HepG2 (cell line): ENCODE results near the gene ZNF138. TPM values are rescaled to one million over a fixed set of nuclear protein-coding genes. Genes with fewer than 3 reads are reported as not detected.
A peak's percentile ranks its signal among the peaks of the same experiment; 100 is the strongest.
"Not testable (repeated sequence)": the region's sequence is repeated elsewhere in the genome, so short reads cannot be mapped to it uniquely, and the experiment has no call there.

Experiments used
- ATAC-seq: fragments of 200-7000 bp; cut with Tn5 transposase; 3 replicates; pipeline ENCODE4 v1.9.1; 2020; ENCODE audit warnings: mild to moderate bottlenecking, moderate library complexity
- BruUV-seq: library from RNA; stranded (reverse); fragments of 400-500 nt; replicated peaks from 2 replicates; lab custom pipeline; 2021; lab: Mats Ljungman, UMichigan
- CTCF ChIA-PET: fragments of 300-600 bp; formaldehyde crosslinking; extraction: SDS; loops from one replicate; lab custom pipeline; 2021; ENCODE audit warnings: low total read pairs, inconsistent platforms, low intra/inter-chr PET ratio; lab: Yijun Ruan, JAX
- POLR2A ChIA-PET: fragments of 350-600 bp; sonication (Branson Sonifier 250); formaldehyde crosslinking; loops from one replicate; lab custom pipeline; 2020; ENCODE audit warnings: antibody characterized with exemption, inconsistent platforms; lab: Yijun Ruan, JAX
- DNase-seq: peaks from one replicate; pipeline ENCODE4 v3.0.0-alpha.2; 2015; ENCODE audit warnings: low spot score
- FAIRE-seq: peaks from 3 replicates; lab custom pipeline; 2011; peaks lifted over from hg19 to GRCh38; lab: Jason Lieb, UNC
- H2AFZ ChIP-seq: one replicate; pipeline ENCODE4 v1.6.1; 2011; ENCODE audit warnings: low read length, inconsistent platforms
- H3K27ac ChIP-seq: fragments of 300-600 bp; 3 replicates; pipeline ENCODE4 v1.8.0; 2011; ENCODE audit warnings: mixed run types, mild to moderate bottlenecking, mixed read lengths, low read length, inconsistent platforms; ENCODE audit not compliant: insufficient read depth; ENCODE audit errors: extremely low read length
- H3K27me3 ChIP-seq, 2 experiments: fragments of 200-600 bp in 1 of 2; 2 replicates in 1 of 2; 3 replicates in 1 of 2; pipeline versions ENCODE4 v1.6.0 to v1.8.0; 2011; ENCODE audit warnings: low read length in 2 of 2, mild to moderate bottlenecking in 2 of 2, moderate library complexity in 2 of 2, inconsistent platforms in 1 of 2; ENCODE audit not compliant: insufficient read depth in 2 of 2, control insufficient read depth in 1 of 2
- H3K36me3 ChIP-seq, 2 experiments: fragments of 200-600 bp in 1 of 2; replicated peaks in 1 of 2; 2 replicates in 1 of 2; 3 replicates in 1 of 2; pipeline versions ENCODE4 v1.5.1 to v1.8.0; 2011; ENCODE audit warnings: low read length in 2 of 2, inconsistent platforms in 1 of 2; ENCODE audit not compliant: insufficient read depth in 2 of 2, control insufficient read depth in 1 of 2
- H3K4me1 ChIP-seq: 2 replicates; pipeline ENCODE4 v1.5.1; 2012; ENCODE audit warnings: low read length, inconsistent platforms; ENCODE audit not compliant: insufficient read depth
- H3K4me2 ChIP-seq: 2 replicates; pipeline ENCODE4 v1.6.0; 2011; ENCODE audit warnings: low read depth, low read length, inconsistent platforms
- H3K4me3 ChIP-seq, 3 experiments: fragments of 200-600 bp in 1 of 3; sonication (generic), shearing (Covaris generic) in 1 of 3; replicated peaks in 1 of 3; 2 replicates each; pipeline ENCODE4 v1.5.1; 2011 to 2016; ENCODE audit warnings: low read length in 3 of 3, inconsistent platforms in 2 of 3, low read depth in 2 of 3, mild to moderate bottlenecking in 2 of 3, control low read depth in 1 of 3, mixed read lengths in 1 of 3; ENCODE audit not compliant: insufficient read depth in 1 of 3
- H3K79me2 ChIP-seq: one replicate; pipeline ENCODE4 v1.6.1; 2011; ENCODE audit warnings: low read length, inconsistent platforms; ENCODE audit not compliant: insufficient read depth
- H3K9ac ChIP-seq: 2 replicates; pipeline ENCODE4 v1.6.0; 2011; ENCODE audit warnings: mild to moderate bottlenecking, low read depth, low read length, inconsistent platforms; ENCODE audit not compliant: insufficient read depth
- H3K9me3 ChIP-seq: 2 replicates; pipeline ENCODE4 v1.5.1; 2012; ENCODE audit warnings: mild to moderate bottlenecking, low read length
- H4K20me1 ChIP-seq: 2 replicates; pipeline ENCODE4 v1.6.0; 2011; ENCODE audit warnings: inconsistent platforms, mild to moderate bottlenecking, low read length, moderate library complexity; ENCODE audit not compliant: insufficient read depth
- LBX2 ChIP-seq: sonication (generic); formaldehyde crosslinking; IDR thresholded peaks from 2 replicates; pipeline ENCODE4 v1.5.0; 2020; ENCODE audit warnings: missing genetic modification reagents, mild to moderate bottlenecking, borderline replicate concordance
- SNAPC2 ChIP-seq: sonication (generic); formaldehyde crosslinking; IDR thresholded peaks from 2 replicates; pipeline ENCODE4 v1.8.1; 2022; ENCODE audit warnings: mild to moderate bottlenecking, missing genetic modification reagents
- ZBTB1 ChIP-seq: sonication (generic); formaldehyde crosslinking; IDR thresholded peaks from 2 replicates; pipeline ENCODE4 v1.4.0; 2020; ENCODE audit warnings: missing genetic modification reagents, borderline replicate concordance
- ZNF605 ChIP-seq: sonication (generic); formaldehyde crosslinking; IDR thresholded peaks from 2 replicates; pipeline ENCODE4 v1.8.0; 2022; ENCODE audit warnings: mild to moderate bottlenecking, missing genetic modification reagents
- ZNF616 ChIP-seq: sonication (generic); formaldehyde crosslinking; IDR thresholded peaks from 2 replicates; pipeline ENCODE4 v1.5.0; 2020; ENCODE audit warnings: low read depth, mild to moderate bottlenecking, missing genetic modification reagents
- ZNF724P ChIP-seq: sonication (generic); formaldehyde crosslinking; IDR thresholded peaks from 2 replicates; pipeline ENCODE4 v1.8.0; 2022; ENCODE audit warnings: missing genetic modification reagents, borderline replicate concordance
- ZNF761 ChIP-seq: sonication (generic); formaldehyde crosslinking; conservative IDR thresholded peaks from 2 replicates; pipeline ENCODE4 v1.4.0; 2020; ENCODE audit warnings: mild to moderate bottlenecking, missing genetic modification reagents
- WGBS: methylation state at CpG from one replicate; pipeline ENCODE4 v1.1.6; 2017; ENCODE audit warnings: low lambda C conversion rate; 5-methylcytosine and 5-hydroxymethylcytosine counted together
- in situ Hi-C: cut with HindIII; loops from 2 replicates; pipeline ENCODE4 v1.10.0; 2017; ENCODE audit warnings: low pct_unique_long_range_greater_than_20kb; ENCODE audit not compliant: extremely low pct_ligation_motif_present
- intact Hi-C: fragments of 100-400 bp; cut with micrococcal nuclease; formaldehyde crosslinking; loops from one replicate; pipeline ENCODE4 v1.10.0; 2022; ENCODE audit not compliant: unreplicated experiment
- polyA plus RNA-seq, 8 experiments: library from polyadenylated mRNA; depleted of rRNA in 3 of 8; stranded (reverse) in 7 of 8; unstranded in 1 of 8; fragments of >200 nt; fragmentation: Illumina TruSeq in 4 of 8; extraction: Trizol in 4 of 8; gene quantifications; 2 replicates each; pipeline versions ENCODE4 v1.2.1 to v1.2.3, GENCODE V29; 2011 to 2016; ENCODE audit warnings: low read depth in 4 of 8, missing spikeins in 1 of 8, mixed read lengths in 1 of 8; ENCODE audit not compliant: insufficient read depth in 1 of 8
- total RNA-seq, 5 experiments: library from RNA; depleted of rRNA; stranded (reverse); fragments of >200 nt; fragmentation: Illumina TruSeq; extraction: Trizol; gene quantifications; 2 replicates each; pipeline ENCODE4 v1.2.3, GENCODE V29; 2016; ENCODE audit warnings: low read depth in 1 of 5
- TF ChIP-seq, protein P1 (sequence below): sonication (generic); formaldehyde crosslinking; IDR thresholded peaks from 2 replicates; pipeline ENCODE4 v1.4.0; 2020; ENCODE audit warnings: missing genetic modification reagents

ZNF138 gene
- total and polyA plus RNA-seq, 2 of the 13 experiments (the other 11 are each of a cell fraction or from before 2014, with no cell fraction given), result 2.7 to 5.8 TPM

DNA sequence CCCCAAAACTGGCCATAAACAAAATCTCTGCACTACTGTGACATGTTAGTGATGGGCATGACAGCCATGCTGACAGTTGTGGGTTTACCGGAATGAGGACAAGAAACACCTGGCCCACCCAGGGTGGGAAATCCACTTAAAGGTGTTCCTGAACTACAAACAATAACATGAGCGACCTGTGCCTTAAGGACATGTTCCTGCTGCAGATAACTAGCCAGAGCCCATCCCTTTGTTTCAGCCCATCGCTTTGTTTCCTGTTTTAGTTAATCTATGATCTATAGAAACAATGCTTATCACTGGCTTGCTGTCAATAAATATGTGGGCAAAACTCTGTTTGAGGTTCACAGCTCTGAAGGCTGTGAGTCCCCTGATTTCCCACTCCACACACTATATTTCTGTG is 69.3 kb downstream of the ZNF138 start:
- intact Hi-C loops, DNase-seq, H3K36me3 ChIP-seq, ATAC-seq, H3K79me2 ChIP-seq, H3K9me3 ChIP-seq, FAIRE-seq, H3K4me3 ChIP-seq, H2AFZ ChIP-seq, BruUV-seq, H3K9ac ChIP-seq, in situ Hi-C loops, H3K4me1 ChIP-seq, H3K4me2 ChIP-seq, H4K20me1 ChIP-seq, CTCF ChIA-PET, H3K27ac ChIP-seq, POLR2A ChIA-PET: not testable (repeated sequence)
- peaks cover under 1 to 14% of the 10 kb centered on the region in 2 experiments; a peak in 2 of 5 replicates for H3K27me3 ChIP-seq
- 47% methylated on average over 3 of the region's 3 CpGs for WGBS
- peak; percentile 97 for TF ChIP-seq ZNF761 (CRISPR knock-in tag)

- no peaks in the 10 kb centered on the region for H3K4me1 ChIP-seq
- in situ Hi-C loops (no loop called here), intact Hi-C loops (no loop called here)
- H2AFZ ChIP-seq, result no peak overlapping the region
- no peak overlapping the region for H3K4me2 ChIP-seq
- no peaks in the 10 kb centered on the region for H3K36me3 ChIP-seq
- WGBS, result 40% methylated on average over 7 of the region's 7 CpGs
- TF ChIP-seq, protein P1, sequence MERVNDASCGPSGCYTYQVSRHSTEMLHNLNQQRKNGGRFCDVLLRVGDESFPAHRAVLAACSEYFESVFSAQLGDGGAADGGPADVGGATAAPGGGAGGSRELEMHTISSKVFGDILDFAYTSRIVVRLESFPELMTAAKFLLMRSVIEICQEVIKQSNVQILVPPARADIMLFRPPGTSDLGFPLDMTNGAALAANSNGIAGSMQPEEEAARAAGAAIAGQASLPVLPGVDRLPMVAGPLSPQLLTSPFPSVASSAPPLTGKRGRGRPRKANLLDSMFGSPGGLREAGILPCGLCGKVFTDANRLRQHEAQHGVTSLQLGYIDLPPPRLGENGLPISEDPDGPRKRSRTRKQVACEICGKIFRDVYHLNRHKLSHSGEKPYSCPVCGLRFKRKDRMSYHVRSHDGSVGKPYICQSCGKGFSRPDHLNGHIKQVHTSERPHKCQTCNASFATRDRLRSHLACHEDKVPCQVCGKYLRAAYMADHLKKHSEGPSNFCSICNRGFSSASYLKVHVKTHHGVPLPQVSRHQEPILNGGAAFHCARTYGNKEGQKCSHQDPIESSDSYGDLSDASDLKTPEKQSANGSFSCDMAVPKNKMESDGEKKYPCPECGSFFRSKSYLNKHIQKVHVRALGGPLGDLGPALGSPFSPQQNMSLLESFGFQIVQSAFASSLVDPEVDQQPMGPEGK (CRISPR knock-in tag), result no peak
- TF ChIP-seq ZNF761 (CRISPR knock-in tag) (no peak; the same call in 1 of the 2 replicates), ZBTB1 (CRISPR knock-in tag) (no peak), SNAPC2 (no peak), LBX2 (no peak), ZNF605 (CRISPR knock-in tag) (no peak), ZNF724P (CRISPR knock-in tag) (no peak), ZNF616 (CRISPR knock-in tag) (no peak)
- BruUV-seq, result no TSS peak
- no peaks in the 10 kb centered on the region for H4K20me1 ChIP-seq
- FAIRE-seq, result no peak
- H3K27me3 ChIP-seq, result peaks cover 1 to 19% of the 10 kb centered on the region in 2 experiments; a peak in 2 of 5 replicates
- no peak overlapping the region for H3K9ac ChIP-seq
- no peak for DNase-seq
- H3K27ac ChIP-seq, result no peak overlapping the region
- no peak for ATAC-seq
- ChIA-PET CTCF (no interaction called here), POLR2A (no interaction called here)
- H3K79me2 ChIP-seq, result no peaks in the 10 kb centered on the region
- peaks cover 8% of the 10 kb centered on the region; the same call in 1 of the 2 replicates for H3K9me3 ChIP-seq
- no peak overlapping the region for H3K4me3 ChIP-seq
Measured at GRCh38 chr7:64863969-64864368, 69.7 kb downstream of the ZNF138 start.
